ENCODE measurements around the gene PELO. TPM values are rescaled to one million over a fixed set of nuclear protein-coding genes. Genes with fewer than 3 reads are reported as not detected.

The PELO gene
- total RNA-seq, 1 experiment from 2014 or later: 18.7 TPM

GRCh38 chr5:52788505-52788821 is 747 bp downstream of the PELO start:
- no peaks in the 10 kb centered on the region for H3K36me3 Mint-ChIP-seq
- peak overlapping the region; percentile 93 for H3K4me3 Mint-ChIP-seq
- TF ChIP-seq MLX (CRISPR knock-in tag; IDR thresholded peaks at IDR 0.05): no peak
- no peak for TF ChIP-seq FOXK1 (CRISPR knock-in tag; IDR thresholded peaks at IDR 0.05)
- TF ChIP-seq ATF1 (CRISPR knock-in tag; IDR thresholded peaks at IDR 0.05): no peak
- TF ChIP-seq, protein P1, sequence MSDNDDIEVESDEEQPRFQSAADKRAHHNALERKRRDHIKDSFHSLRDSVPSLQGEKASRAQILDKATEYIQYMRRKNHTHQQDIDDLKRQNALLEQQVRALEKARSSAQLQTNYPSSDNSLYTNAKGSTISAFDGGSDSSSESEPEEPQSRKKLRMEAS (CRISPR knock-in tag; IDR thresholded peaks at IDR 0.05): no peak
- TF ChIP-seq, protein P2, sequence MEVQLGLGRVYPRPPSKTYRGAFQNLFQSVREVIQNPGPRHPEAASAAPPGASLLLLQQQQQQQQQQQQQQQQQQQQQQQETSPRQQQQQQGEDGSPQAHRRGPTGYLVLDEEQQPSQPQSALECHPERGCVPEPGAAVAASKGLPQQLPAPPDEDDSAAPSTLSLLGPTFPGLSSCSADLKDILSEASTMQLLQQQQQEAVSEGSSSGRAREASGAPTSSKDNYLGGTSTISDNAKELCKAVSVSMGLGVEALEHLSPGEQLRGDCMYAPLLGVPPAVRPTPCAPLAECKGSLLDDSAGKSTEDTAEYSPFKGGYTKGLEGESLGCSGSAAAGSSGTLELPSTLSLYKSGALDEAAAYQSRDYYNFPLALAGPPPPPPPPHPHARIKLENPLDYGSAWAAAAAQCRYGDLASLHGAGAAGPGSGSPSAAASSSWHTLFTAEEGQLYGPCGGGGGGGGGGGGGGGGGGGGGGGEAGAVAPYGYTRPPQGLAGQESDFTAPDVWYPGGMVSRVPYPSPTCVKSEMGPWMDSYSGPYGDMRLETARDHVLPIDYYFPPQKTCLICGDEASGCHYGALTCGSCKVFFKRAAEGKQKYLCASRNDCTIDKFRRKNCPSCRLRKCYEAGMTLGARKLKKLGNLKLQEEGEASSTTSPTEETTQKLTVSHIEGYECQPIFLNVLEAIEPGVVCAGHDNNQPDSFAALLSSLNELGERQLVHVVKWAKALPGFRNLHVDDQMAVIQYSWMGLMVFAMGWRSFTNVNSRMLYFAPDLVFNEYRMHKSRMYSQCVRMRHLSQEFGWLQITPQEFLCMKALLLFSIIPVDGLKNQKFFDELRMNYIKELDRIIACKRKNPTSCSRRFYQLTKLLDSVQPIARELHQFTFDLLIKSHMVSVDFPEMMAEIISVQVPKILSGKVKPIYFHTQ (CRISPR knock-in tag; IDR thresholded peaks at IDR 0.05): no peak
- no peak for TF ChIP-seq ZBTB43 (CRISPR knock-in tag; IDR thresholded peaks at IDR 0.05)
- TF ChIP-seq NFE2L1 (CRISPR knock-in tag; IDR thresholded peaks at IDR 0.05): no peak
- TF ChIP-seq, protein P3, sequence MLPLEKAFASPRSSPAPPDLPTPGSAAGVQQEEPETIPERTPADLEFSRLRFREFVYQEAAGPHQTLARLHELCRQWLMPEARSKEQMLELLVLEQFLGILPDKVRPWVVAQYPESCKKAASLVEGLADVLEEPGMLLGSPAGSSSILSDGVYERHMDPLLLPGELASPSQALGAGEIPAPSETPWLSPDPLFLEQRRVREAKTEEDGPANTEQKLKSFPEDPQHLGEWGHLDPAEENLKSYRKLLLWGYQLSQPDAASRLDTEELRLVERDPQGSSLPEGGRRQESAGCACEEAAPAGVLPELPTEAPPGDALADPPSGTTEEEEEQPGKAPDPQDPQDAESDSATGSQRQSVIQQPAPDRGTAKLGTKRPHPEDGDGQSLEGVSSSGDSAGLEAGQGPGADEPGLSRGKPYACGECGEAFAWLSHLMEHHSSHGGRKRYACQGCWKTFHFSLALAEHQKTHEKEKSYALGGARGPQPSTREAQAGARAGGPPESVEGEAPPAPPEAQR (CRISPR knock-in tag; IDR thresholded peaks at IDR 0.05): no peak
- no peak overlapping the region for H3K27ac Mint-ChIP-seq
- H3K9me3 Mint-ChIP-seq: peaks cover 8% of the 10 kb centered on the region; the same call in 1 of the 2 replicates
- POLR2A ChIA-PET: interaction anchor here (1.2 to 1.9 kb wide), 2 partner anchors 11 to 13 kb away, joined by 4 to 10 read pairs; no protein-coding TSS in a partner anchor
- ATAC-seq (no peak), DNase-seq (ENCODE audit: low spot score) (no peak)
- H3K27me3 Mint-ChIP-seq (ENCODE audit: low read depth): peaks cover 4% of the 10 kb centered on the region; the same call in 1 of the 2 replicates
- CTCF ChIA-PET: interaction anchor here (0.8 to 2.4 kb wide), 3 partner anchors 12 to 127 kb away, joined by 3 to 25 read pairs (median 12); no protein-coding TSS in a partner anchor
- H3K4me1 Mint-ChIP-seq: peaks cover 33% of the 10 kb centered on the region

- peaks cover 33% of the 10 kb centered on the region for H3K4me1 Mint-ChIP-seq
- H3K27me3 Mint-ChIP-seq (ENCODE audit: low read depth): peaks cover 4% of the 10 kb centered on the region; the same call in 1 of the 2 replicates
- H3K4me3 Mint-ChIP-seq: peak overlapping the region; percentile 93
- DNase-seq (ENCODE audit: low spot score): no peak
- H3K9me3 Mint-ChIP-seq: peaks cover 8% of the 10 kb centered on the region; the same call in 1 of the 2 replicates
- no peak for ATAC-seq
- ChIA-PET POLR2A (interaction anchor here (1.1 kb wide), 1 partner anchor 10 kb away, joined by 4 read pairs; no protein-coding TSS in a partner anchor), CTCF (interaction anchor here (1.0 to 1.2 kb wide), 2 partner anchors 10 to 126 kb away, joined by 3 to 4 read pairs; no protein-coding TSS in a partner anchor)
- H3K36me3 Mint-ChIP-seq: no peaks in the 10 kb centered on the region
- no peak overlapping the region for H3K27ac Mint-ChIP-seq
- TF ChIP-seq FOXP1 (CRISPR knock-in tag; IDR thresholded peaks at IDR 0.05; ENCODE audit: borderline replicate concordance): no peak
- TF ChIP-seq, protein P4, sequence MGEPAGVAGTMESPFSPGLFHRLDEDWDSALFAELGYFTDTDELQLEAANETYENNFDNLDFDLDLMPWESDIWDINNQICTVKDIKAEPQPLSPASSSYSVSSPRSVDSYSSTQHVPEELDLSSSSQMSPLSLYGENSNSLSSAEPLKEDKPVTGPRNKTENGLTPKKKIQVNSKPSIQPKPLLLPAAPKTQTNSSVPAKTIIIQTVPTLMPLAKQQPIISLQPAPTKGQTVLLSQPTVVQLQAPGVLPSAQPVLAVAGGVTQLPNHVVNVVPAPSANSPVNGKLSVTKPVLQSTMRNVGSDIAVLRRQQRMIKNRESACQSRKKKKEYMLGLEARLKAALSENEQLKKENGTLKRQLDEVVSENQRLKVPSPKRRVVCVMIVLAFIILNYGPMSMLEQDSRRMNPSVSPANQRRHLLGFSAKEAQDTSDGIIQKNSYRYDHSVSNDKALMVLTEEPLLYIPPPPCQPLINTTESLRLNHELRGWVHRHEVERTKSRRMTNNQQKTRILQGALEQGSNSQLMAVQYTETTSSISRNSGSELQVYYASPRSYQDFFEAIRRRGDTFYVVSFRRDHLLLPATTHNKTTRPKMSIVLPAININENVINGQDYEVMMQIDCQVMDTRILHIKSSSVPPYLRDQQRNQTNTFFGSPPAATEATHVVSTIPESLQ (CRISPR knock-in tag; IDR thresholded peaks at IDR 0.05): no peak
- no peak for TF ChIP-seq RORB (CRISPR knock-in tag; IDR thresholded peaks at IDR 0.05)
- TF ChIP-seq OVOL2 (CRISPR knock-in tag; IDR thresholded peaks at IDR 0.05; ENCODE audit: borderline replicate concordance): no peak
- no peak for TF ChIP-seq NR1H2 (CRISPR knock-in tag; IDR thresholded peaks at IDR 0.05)
- TF ChIP-seq TEAD4 (CRISPR knock-in tag; IDR thresholded peaks at IDR 0.05): no peak
- TF ChIP-seq ZNF219 (CRISPR knock-in tag; IDR thresholded peaks at IDR 0.05; ENCODE audit: borderline replicate concordance): no peak
- no peak for TF ChIP-seq USF1 (CRISPR knock-in tag; IDR thresholded peaks at IDR 0.05)
- no peak for TF ChIP-seq JUN (CRISPR knock-in tag; IDR thresholded peaks at IDR 0.05)
- TF ChIP-seq CREM (CRISPR knock-in tag; IDR thresholded peaks at IDR 0.05): no peak
- no peak for TF ChIP-seq NR2C2 (CRISPR knock-in tag; IDR thresholded peaks at IDR 0.05)
- no peak for TF ChIP-seq ZNF512 (CRISPR knock-in tag; IDR thresholded peaks at IDR 0.05; ENCODE audit: borderline replicate concordance)
- TF ChIP-seq ZNF423 (CRISPR knock-in tag; IDR thresholded peaks at IDR 0.05): no peak
- no peak for TF ChIP-seq ZNF671 (CRISPR knock-in tag; IDR thresholded peaks at IDR 0.05)
- no peak for TF ChIP-seq IRF1 (CRISPR knock-in tag; IDR thresholded peaks at IDR 0.05)
- no peak for TF ChIP-seq MLX (CRISPR knock-in tag; IDR thresholded peaks at IDR 0.05)
These were observed 1.7 kb downstream of the PELO start for GRCh38 chr5:52789378-52789777.
